SW480 (cell line): ENCODE results near the gene AASS.
"Not testable (repeated sequence)": the region's sequence is repeated elsewhere in the genome, so short reads cannot be mapped to it uniquely, and the experiment has no call there.

Experiments used
- DNase-seq: peaks from one replicate; pipeline ENCODE4 v3.0.0-alpha.2; 2016; ENCODE audit warnings: low spot score

Gene AASS

GRCh38 chr7:122143751-122144711, at the start of gene AASS:
Gene AASS (minus strand): TSS chr7:122144249. CDS start chr7:122133726, 10,523 bp downstream.
- peak; percentile 93 for DNase-seq

- no peak for DNase-seq
Observed at GRCh38 chr7:122188785-122189184, 44.7 kb upstream of the AASS start.

DNA sequence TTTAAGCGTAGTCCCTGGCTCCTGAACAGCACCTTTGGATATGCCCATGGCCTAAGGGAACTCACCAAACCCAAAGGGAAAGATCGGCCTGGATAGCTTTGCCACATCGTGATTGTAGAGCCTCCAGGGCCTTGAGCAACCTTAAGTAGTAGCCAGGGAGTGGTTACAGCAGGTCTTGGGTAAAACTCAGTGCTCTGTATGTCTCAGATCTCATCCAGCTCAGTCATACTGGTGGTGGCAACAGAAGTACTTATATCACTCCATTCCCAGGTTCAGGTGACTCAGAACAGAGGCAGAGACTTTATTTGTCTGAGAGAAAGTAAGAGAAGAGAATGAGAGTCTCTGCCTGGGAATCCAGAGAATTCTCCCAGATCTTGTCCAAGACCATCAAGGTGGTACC, 39.1 kb upstream of the AASS start:
- DNase-seq: no peak

DNA sequence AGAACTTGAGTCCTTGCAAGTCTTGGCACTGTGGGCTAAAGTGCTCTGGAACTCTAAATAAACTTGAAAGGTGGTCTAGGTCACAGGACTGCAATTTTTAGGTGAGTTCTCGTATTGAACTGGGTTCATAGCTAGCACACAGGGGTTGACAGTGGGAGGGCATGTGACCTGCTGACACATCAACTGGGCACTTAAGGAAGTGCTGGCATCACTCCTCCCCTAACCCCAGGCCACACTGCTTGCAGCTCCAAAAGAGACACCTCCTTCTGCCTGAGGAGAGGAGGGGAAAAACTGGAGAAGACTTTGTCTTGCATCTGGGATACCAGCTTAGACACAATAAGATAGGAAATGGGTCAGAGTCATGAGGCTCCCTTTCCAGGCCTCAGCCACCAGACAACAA, 38.0 kb upstream of the AASS start:
- no peak for DNase-seq

DNA sequence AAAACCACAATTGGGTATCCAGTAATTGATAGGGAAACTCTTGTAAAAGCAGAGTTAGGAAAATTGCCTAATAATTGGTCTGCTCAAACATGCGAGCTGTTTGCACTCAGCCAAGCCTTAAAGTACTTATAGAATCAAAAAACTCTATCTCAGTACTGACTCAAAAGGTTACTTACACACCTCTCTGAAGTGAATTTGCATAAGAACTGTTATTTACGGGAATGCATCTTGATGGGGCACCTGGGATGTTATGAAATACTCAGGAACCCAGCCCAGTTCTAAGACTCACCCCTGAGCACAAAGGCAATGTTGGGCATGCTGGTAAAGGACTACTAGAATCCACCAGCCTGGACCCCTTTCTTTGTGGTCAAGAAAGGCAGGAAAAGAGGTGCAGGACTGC, 28.1 kb upstream of the AASS start:
- not testable (repeated sequence) for DNase-seq

GRCh38 chr7:122166740-122167139, 22.7 kb upstream of the AASS start:
- DNase-seq: no peak

- DNase-seq: no peak
Observed at GRCh38 chr7:122166275-122166674, 22.2 kb upstream of the AASS start.

- DNase-seq: no peak
Observed at GRCh38 chr7:122161628-122162027, 17.6 kb upstream of the AASS start.

- DNase-seq: no peak
Observed at GRCh38 chr7:122155566-122155965, 11.5 kb upstream of the AASS start.

GRCh38 chr7:122148878-122149277, 4.8 kb upstream of the AASS start:
- DNase-seq: no peak

DNA sequence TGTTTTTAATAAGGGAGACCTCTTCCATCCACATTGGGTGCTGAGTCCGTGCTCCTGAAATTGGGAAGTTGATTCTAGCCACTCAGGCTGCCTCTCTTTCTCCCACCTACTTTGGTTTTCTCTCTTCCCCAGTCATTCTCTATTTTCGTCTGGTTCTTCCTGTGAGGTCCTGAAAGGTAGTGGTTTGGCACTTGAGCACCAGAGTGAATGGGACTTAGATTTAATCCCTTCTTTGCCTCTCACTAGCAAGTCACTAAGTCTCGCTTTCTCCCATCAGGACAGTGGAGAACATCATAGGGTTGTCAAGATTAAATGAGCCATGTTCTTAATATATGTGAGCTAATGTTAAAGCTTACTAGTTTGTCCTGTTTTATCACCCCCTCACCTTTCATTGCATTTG, 4.0 kb upstream of the AASS start:
- DNase-seq: no peak

GRCh38 chr7:122145937-122146645, 2.0 kb upstream of the AASS start:
- no peak for DNase-seq

- DNase-seq: no peak
Observed at GRCh38 chr7:122143376-122143750, 686 bp downstream of the AASS start.

DNA sequence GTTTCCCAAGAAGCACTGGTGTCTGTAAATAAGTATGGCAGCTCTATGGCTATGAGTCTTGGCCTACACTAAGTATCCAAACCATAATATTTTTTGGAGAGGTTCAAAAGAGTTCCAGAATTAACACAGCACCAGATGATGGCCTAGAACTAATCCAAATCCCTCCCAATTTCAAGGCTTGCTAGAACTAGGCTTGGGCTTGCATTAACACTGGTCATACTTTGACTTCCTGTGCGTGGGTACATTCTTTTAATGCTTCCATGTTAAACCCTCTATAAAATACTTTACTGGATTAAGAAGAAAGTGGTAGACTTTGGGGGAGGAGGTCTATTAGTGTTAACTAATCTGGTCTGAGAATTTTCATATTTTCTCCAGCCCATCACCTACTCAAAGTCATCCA, 3.1 kb downstream of the AASS start:
- DNase-seq: no peak

DNA sequence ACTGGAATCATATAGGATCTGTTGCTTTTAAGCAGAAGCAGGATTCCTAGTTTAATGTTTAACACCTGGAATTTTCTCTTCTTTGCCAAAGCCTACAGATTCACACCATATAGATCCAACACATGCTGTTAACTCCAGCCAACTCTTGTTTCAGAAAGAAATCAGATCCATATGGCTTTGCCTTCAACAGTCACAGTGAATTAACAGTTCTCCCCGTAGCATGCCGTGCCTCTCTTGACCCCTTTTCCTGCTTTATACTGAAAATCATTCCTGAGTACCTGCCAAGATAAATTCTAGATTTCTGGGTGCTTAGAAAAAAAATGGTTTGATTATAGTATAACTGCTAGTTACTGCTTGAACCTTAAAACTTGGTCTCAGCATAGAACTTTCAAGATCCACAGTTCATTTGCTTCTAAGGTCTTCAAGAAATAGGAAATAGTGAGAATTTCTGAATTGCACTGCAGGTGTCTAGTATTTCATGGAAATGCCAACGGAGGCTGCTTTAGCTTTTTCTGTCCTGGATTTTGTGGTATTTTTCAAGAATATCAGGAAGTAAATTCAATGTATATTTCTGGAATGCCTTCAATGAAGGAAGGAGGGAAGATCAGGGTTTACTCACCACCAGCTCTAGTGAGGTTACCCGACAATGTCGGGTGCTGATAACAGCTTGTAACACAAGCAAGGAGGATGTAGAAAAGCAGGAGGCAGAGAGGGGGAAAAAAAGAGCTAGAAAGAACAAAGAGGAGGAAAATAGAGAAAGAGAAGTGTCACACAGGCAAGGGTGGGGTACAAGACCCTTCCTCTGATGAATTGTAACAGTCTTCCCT, 6.6 kb downstream of the AASS start:
- DNase-seq: no peak

DNA sequence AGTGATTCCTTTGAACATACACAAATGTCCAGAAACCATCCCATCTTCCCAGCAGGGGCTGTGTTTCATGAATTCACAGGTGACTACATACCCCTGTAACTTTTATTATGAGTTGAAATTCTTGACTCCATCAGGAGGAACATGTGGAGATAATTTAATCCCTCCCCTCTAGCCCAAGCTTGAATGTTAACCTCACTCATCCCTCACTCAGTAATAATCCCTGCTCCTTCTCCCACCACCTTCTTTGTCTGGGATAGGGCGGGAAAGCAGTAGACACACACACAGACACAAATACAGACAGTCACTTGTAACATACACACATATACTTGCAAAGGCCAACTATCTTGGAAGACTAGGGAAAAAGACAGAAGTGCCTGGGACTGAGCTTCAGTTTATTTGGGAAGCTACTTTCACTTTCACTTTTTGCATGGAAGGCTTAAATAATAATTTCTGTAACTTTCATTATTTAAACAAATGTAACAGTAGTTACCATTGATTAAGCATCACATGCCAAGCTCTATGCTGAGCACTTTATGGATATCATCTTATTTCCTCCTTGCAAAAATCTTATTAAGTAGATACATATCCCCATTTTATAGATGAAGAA, 7.3 kb downstream of the AASS start:
- no peak for DNase-seq

GRCh38 chr7:122136078-122136477, 8.0 kb downstream of the AASS start:
- DNase-seq: no peak

- DNase-seq: no peak
Observed at GRCh38 chr7:122135275-122135674, 8.8 kb downstream of the AASS start.

DNA sequence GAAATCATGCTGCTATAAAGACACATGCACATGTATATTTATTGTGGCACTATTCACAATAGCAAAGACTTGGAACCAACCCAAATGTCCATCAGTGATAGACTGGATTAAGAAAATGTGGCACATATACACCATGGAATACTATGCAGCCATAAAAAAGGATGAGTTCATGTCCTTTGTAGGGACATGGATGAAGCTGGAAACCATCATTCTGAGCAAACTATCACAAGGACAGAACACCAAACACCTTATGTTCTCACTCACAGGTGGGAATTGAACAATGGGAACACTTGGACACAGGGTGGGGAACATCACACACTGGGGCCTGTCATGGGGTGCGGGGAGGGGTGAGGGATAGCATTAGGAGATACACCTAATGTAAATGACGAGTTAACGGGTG, 9.3 kb downstream of the AASS start:
- DNase-seq: not testable (repeated sequence)

DNA sequence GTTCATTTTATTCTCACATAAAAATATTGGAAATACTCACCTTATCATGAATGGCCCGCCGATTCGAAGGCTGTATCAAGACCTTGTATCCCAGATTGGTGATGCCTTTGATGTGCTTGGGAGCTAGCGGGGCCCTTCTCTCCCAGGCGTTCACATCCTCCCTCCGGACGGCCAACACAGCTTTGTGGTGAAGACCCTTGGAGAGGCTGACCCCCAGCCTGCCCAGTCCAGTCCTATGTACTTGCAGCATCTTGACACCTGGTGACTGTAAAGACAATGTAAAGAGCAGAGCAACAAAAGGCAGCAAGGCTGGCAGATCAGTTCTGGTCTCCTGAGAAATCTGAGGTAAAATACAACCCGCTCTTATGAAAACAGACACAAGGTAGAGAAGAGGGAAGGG, 10.6 kb downstream of the AASS start:
- DNase-seq: no peak

DNA sequence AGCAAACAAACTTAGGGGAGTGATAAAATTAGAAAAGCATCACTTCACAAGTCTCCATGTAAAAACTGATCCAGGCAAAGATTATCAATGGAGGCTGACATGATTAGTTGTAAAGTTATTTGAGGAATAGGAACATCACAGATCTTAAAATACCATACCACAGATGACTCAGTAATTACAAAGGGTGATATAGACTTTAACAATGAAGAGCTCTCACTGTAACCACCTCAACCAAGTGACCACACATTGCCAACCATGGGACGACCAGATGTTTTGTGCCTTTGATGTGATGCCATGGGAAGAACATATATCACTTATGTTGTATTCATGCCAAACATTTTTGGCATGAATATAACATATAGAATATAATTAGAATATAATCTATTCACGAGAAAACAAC, 11.7 kb downstream of the AASS start:
- peak; percentile 77 for DNase-seq

DNA sequence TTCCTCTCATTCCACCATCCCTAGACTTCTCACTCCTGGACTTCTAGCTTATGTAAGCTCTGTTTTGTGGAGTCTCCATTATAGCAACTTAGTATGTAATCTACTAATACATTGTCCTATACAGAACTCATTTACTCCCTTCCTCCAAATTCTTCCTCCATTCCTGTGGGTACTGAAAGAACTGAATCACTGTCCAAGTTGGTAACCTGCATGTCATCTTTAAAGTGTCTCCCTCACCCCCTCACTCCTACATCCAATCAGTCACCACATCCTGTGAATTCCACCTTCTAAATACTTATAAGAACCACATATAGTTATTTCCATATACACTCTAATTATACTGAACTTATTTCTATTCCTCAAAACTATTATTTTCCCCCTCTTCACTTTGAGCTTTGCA, 20.3 kb downstream of the AASS start:
- no peak for DNase-seq
